Measurements from ENCODE around the gene IFIT1.
"Not testable (repeated sequence)": the region's sequence is repeated elsewhere in the genome, so short reads cannot be mapped to it uniquely, and the experiment has no call there.

The IFIT1 gene

DNA sequence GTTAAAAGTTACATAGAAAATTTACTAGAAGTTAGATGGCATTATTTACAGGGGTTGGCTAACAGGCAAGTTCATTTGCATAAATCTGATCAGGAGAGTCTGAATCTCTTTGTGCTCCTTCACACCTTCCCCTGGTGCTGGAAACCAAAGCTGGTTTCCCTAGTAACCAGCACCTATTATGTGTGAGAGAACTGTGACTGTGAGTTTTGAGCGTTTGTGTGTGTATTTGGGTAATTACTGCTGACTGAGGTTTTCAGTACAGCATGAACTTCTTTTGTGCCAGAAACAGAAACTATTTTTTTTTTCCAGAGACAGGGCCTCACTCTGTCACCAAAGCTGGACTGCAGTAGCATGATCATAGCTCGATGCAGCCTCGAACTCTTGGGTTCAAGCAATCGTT, 24.9 kb upstream of the IFIT1 start:
- DNase-seq = no peak

- DNase-seq = no peak
These were observed 24.3 kb upstream of the IFIT1 start for GRCh38 chr10:89368129-89368528.

GRCh38 chr10:89369156-89370105, 23.0 kb upstream of the IFIT1 start:
- no peak for DNase-seq

DNA sequence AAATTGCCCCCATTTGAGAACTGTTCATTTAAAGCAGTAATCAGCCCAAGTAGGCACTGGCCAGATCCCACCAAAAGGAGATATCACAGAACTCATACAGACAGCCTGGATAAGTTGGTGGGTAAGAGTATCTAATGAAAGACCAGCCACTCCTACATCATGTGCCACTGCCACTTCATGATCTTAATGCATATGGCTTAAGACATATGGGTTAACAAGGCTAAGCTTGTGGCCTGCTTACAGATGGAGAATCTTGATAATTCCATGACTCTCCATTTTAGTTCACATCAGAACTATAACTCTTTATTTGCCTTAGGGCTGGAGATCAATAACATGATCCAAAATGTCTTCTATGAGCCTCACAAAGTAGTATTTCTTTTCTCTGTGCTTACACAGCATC, 21.3 kb upstream of the IFIT1 start:
- no peak for DNase-seq

DNA sequence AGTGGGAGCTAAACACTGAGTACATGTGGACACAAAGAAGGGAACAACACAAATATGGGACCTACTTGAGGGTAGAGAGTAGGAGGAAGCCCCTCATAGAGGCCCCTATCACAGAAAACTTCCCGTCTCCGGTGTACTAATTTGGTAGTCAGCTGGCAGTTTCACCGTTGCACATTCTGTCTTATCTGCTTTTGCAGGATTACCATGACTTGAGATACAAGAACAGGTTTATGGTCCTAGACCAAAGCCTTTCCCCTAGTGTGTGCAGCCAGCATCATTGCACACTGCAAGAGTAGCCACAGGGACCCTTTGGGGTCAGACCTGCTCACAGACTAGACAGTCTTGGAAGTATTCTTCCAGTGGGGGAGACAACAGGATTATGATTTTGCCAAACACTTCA, 20.4 kb upstream of the IFIT1 start:
- DNase-seq = no peak

GRCh38 chr10:89373916-89374711, 18.3 kb upstream of the IFIT1 start:
- DNase-seq = no peak

DNA sequence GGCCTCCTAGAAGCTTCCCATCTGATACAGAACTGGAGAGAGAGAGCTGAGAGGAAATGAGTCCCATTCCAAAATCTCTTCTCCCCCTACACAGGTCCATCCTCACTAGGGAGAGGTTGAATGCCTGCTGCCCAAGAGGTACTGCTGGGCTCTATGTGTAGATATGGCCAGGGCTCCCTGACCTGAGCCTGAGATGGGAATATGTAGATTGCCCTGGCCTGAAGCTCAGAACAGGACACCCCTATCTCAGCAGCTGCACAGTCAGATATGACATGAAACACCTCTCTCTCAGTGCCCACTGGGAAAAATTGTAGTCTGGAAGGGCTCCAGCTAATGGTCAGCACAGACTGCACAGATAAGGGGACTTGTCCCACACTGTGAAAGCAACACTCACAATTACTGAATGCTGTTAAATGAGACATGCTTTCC, 17.7 kb upstream of the IFIT1 start:
- DNase-seq = no peak

GRCh38 chr10:89377705-89378637, 14.5 kb upstream of the IFIT1 start, which contains the start of gene IFIT1B:
Gene IFIT1B, plus strand, starts transcription at chr10:89378056. Its CDS starts 80 bp downstream, at chr10:89378136.
- no peak for DNase-seq

GRCh38 chr10:89379103-89379502, 13.3 kb upstream of the IFIT1 start:
- no peak for DNase-seq

- DNase-seq = no peak
These were observed 9.7 kb upstream of the IFIT1 start for GRCh38 chr10:89382757-89383156.

DNA sequence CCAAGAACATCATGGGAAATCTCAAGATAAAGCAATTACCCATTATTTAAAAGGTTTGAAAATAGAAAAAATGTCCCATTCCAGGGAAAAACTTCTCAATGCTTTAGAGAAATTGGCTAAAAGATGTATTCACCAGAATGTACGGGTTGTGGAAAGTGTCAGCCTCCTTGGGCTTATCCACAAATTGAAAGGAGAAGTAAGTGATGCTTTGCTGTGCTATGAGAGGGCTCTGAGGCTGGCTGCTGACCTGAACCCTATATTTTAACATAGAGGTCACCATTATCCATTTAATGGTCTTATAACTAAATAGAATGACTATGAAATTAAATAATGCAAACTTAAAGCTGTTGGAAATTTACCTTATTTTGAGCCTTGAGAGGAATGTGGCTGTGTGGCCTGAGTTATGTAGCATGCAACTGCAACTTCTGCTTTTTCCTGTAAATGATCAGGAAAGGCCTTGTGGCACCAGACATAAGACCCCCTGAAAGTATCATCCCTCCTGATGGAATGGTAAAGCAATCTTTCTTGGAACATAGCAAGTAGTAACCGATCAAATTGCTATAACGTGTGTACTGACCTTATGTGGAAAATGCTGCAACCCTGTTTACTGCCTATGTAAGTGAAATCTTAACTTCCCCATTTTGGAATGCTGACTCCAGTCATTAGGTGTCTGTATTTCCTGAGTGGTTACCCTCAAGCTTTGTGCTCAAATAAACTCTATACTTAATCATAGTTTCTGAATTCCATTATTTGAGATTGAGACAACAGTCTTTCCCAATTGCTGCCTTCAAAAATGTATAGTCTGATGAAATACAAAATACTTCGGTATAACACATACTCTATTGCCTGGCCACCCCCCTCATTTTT, 7.7 kb upstream of the IFIT1 start:
- no peak for DNase-seq

- DNase-seq = no peak
These were observed 3.6 kb upstream of the IFIT1 start for GRCh38 chr10:89388806-89389205.

DNA sequence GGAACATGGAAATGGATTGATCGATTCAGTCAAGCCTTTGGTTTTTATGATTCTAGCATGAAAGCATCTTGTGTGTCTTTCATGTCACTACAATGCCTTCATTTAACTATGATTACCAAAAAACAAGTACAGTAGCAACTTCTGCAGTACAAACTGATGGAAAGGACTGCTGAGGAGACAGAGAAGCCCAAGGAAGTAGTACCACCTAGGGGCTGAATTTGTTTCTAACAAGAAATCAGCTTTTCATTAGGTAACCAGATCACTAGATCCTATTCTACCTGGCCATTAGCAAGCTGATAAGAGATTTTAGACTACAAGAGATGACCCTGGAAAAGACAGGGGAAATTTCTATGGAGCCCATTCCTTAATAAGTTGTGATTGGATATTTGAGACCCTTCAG, 3.2 kb upstream of the IFIT1 start:
- DNase-seq = no peak

GRCh38 chr10:89390476-89391225, 1.8 kb upstream of the IFIT1 start:
- DNase-seq = no peak

GRCh38 chr10:89391226-89391576, 1.2 kb upstream of the IFIT1 start:
- not testable (repeated sequence) for DNase-seq

- no peak for DNase-seq
These were observed 551 bp downstream of the IFIT1 start for GRCh38 chr10:89392974-89393373.

DNA sequence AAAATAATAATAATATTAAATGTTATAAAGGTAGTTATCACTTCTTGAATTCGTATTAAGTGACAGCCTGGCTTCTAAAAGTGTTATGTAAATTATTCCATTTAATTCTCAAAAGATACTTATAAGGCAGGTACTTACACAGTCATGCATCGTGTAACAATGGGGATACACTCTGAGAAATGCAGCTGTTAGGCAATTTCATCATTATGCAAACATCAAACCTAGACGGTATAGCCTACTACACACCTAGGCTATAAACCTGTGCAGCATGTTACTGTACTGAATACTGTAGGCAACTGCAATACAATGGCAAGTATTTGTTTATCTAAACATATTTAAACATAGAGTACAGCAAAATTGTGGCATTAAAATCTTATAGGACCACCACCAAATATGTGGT, 1.5 kb downstream of the IFIT1 start:
- no peak for DNase-seq

DNA sequence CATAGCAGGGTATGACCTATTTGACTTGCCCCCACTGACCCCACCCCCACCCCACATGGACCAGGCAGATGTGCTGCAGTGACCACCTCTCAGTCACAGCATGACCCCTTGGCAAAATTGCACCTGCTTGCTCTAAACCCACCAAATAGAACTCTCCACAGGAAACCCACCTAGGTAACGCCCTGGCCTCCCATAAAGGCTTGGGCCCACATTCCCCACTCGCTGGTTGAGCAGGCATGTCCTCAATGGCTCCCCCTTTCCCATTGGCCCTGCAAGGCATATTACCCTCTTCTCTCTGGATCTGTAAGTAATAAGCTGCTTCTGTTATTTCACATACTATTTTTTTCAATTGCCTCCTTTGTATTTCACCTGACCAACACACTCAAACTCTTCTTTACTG, 2.7 kb downstream of the IFIT1 start:
- DNase-seq = no peak

DNA sequence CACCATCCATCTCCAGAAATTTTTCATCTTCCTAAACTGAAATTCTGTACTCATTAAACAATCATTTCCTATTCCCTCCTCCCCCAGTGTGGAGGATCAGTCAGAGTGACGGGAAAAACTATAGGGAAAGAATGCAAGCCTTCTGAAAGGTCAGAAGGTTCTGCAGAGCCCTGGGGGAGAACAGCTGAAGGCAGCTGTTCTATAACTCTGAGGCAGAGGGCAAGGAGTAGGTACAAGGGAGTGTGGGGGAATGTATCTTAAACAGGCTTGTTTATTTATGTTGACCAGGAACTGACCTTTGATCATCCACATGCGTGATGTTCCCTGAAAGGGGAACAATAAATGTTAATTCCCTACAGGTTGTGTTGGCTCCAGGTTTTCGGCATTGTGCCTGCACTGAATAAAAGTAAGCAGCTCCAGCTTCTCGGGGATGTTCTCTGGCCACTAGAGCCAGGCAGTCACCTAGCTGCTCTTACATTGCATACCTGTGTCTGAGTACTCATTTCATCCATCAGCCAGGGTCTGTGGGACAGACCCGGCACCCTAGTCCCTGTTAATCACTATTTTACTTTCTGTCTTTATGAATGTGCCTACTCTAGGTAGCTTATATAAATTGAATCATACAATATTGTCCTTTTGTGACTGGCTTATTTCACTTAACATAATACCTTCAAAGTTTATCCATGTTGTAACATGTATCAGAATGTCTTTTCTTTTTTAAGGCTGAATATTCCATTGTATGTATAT, 5.8 kb downstream of the IFIT1 start:
- DNase-seq = no peak

DNA sequence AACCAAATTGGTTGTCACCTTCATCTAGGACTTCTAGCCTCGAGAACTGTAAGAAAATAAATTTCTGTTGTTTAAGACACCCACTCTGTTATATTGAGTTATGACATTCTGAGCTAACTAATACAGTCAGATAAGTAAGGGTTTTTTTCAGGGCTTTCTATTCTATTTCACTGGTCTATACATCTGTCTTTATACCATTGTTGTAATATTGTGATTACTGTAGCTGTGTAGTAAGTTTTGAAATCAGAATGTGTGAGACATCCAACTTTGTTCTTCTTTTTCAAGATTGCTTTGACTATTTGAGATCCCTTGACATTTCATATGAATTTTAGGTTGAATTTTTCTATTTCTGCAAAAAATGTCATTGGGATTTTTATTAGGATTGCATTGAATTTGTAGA, 7.5 kb downstream of the IFIT1 start:
- no peak for DNase-seq

Data from CD4-positive, alpha-beta T cell treated with Interleukin-15 for 1 hour (primary cell).